Esophagus squamous epithelium (tissue), 4 donors: ENCODE measurements around the gene ATP12A.

ENCODE experiments used
- POLR2A ChIP-seq, 4 donors: fragments of 450-650 bp; IDR thresholded peaks; one replicate each; pipeline ENCODE4 v1.6.1; 2017; ENCODE audit warnings: antibody characterized with exemption in 4 of 4, mild to moderate bottlenecking in 4 of 4, moderate library complexity in 3 of 4
- TF ChIP-seq, protein P1 (sequence below), 6 experiments: fragments of 450-650 bp in 4 of 6; fragments of 200-600 bp in 2 of 6; sonication (generic) in 2 of 6; IDR thresholded peaks; one replicate each; pipeline ENCODE4 v1.5.1; 2016 to 2019; ENCODE audit warnings: antibody characterized with exemption in 6 of 6, mild to moderate bottlenecking in 4 of 6, moderate library complexity in 4 of 6

DNA sequence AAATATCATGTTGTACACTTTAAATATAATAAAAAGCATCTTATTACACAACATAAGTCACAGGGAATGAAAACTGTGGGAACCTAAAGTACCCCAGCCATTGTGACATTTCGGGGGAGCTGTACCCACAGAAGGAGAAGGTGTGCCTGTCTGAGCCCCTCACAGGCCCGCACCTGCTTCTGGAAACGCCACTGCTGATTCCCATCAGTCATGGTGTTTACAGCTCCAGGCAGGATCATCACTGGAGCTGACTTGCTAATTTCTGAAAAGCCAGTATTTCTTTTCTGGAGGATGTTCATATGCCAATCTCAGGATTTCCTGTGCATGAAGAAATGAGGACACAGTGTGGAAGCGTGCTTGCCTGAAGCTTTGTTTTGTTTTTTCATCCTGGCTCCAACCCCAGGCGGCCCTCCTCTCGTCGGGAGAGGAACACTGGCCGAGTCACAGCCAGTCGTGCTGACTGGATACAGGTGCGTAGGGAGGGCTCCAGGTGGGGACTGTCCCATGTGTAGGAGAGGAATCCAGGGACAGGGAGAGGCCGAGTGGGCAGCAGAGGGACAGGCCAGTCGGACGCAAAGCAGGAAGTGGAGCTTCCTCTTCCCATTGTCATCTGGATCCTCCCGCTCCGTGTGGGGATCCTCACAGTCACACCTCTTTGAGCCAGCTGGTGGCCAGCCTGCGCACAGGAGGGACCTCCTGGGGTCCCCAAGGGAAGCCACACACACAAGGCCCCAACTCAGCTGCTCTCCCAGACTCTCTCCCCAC is 4.2 kb upstream of the ATP12A start:
- TF ChIP-seq, protein P1, sequence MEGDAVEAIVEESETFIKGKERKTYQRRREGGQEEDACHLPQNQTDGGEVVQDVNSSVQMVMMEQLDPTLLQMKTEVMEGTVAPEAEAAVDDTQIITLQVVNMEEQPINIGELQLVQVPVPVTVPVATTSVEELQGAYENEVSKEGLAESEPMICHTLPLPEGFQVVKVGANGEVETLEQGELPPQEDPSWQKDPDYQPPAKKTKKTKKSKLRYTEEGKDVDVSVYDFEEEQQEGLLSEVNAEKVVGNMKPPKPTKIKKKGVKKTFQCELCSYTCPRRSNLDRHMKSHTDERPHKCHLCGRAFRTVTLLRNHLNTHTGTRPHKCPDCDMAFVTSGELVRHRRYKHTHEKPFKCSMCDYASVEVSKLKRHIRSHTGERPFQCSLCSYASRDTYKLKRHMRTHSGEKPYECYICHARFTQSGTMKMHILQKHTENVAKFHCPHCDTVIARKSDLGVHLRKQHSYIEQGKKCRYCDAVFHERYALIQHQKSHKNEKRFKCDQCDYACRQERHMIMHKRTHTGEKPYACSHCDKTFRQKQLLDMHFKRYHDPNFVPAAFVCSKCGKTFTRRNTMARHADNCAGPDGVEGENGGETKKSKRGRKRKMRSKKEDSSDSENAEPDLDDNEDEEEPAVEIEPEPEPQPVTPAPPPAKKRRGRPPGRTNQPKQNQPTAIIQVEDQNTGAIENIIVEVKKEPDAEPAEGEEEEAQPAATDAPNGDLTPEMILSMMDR (IDR thresholded peaks at IDR 0.05): no peak
- no peak for TF ChIP-seq POLR2A (IDR thresholded peaks at IDR 0.05)
